HAP-1 (cell line): ENCODE data around the gene WRNIP1.
A peak's percentile ranks its signal among the peaks of the same experiment; 100 is the strongest.

ENCODE experiments used
- DNase-seq, 2 experiments: peaks; one replicate each; pipeline ENCODE4 v3.0.0-alpha.2; 2016 to 2020; ENCODE audit warnings: low spot score in 2 of 2
- H3K27me3 ChIP-seq: fragments of 250-450 bp; sonication (Bioruptor Pico); 2 replicates; pipeline ENCODE4 v1.5.1; 2020; ENCODE audit warnings: low read depth, mild to moderate bottlenecking, moderate library complexity
- H3K36me3 ChIP-seq: fragments of 250-450 bp; sonication (Bioruptor Pico); replicated peaks from 2 replicates; pipeline ENCODE4 v1.5.1; 2020; ENCODE audit warnings: mild to moderate bottlenecking
- H3K4me1 ChIP-seq: fragments of 250-450 bp; sonication (Bioruptor Pico); 2 replicates; pipeline ENCODE4 v1.5.1; 2020; ENCODE audit warnings: mild to moderate bottlenecking
- H3K4me3 ChIP-seq: fragments of 250-450 bp; sonication (Bioruptor Pico); 2 replicates; pipeline ENCODE4 v1.5.1; 2020; ENCODE audit warnings: mild to moderate bottlenecking, moderate library complexity
- H3K9me3 ChIP-seq: fragments of 250-450 bp; sonication (Bioruptor Pico); 2 replicates; pipeline ENCODE4 v1.5.1; 2020; ENCODE audit warnings: mild to moderate bottlenecking, moderate library complexity
- in situ Hi-C: fragments of 300-500 bp; cut with MboI; formaldehyde crosslinking; loops from 3 replicates; pipeline ENCODE4 v1.14.3; 2020; ENCODE audit warnings: low sequenced_read_pairs, inconsistent platforms, mixed read lengths

Gene WRNIP1

DNA sequence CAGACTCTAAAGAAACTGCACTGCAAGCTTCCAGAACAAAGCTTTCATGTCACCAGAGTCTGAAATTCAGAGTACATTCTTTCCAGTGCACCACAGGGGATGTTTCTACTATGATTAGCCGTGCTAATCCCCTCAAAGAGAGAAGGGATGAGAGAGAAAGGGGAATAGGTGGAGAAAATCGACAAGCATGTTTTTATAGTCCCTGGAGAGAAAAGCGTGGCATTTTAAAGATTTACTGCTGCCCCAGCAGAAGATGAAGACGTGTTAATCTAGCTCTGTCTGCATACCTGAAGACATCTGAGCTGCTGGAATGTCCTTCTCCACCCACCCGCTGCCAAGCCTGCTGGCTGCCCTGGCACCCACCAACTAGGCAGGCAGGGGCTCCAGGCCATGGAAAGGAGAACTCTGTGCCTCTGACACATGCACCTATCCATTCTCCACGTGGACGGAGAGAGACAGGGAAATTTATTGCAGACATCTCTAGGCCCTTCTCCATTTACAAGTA lies 18.6 kb upstream of the WRNIP1 start:
- Histone ChIP-seq H3K4me1 (peaks cover 17% of the 10 kb centered on the region), H3K36me3 (no peaks in the 10 kb centered on the region), H3K4me3 (no peak overlapping the region), H3K27me3 (no peaks in the 10 kb centered on the region), H3K9me3 (no peaks in the 10 kb centered on the region)
- peak; percentile 54 to 92 for DNase-seq
- in situ Hi-C loops = loop anchor here (25.0 kb wide), 1 partner anchor 1159 kb away; no protein-coding TSS in a partner anchor

DNA sequence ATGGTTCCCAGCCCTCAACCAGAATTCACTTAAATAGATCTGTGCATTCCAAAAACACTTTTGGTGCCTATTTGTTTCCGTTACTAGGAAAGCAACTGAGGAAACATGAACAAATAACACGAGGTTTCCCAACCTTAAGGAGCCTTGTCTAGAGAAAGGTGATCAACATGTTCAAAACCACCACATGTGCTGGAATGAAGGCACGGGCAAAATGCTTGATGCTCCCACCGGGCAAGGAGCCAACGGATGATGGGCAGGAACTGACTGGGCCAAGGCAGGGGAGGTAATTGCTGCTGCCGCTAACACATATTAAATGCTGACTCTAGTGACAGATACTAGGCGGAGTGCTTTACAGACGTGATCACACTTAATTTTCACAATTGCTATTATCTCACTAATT lies 17.0 kb upstream of the WRNIP1 start:
- in situ Hi-C loops = loop anchor here (25.0 kb wide), 1 partner anchor 1161 kb away; no protein-coding TSS in a partner anchor
- peaks cover 21% of the 10 kb centered on the region for H3K4me1 ChIP-seq

DNA sequence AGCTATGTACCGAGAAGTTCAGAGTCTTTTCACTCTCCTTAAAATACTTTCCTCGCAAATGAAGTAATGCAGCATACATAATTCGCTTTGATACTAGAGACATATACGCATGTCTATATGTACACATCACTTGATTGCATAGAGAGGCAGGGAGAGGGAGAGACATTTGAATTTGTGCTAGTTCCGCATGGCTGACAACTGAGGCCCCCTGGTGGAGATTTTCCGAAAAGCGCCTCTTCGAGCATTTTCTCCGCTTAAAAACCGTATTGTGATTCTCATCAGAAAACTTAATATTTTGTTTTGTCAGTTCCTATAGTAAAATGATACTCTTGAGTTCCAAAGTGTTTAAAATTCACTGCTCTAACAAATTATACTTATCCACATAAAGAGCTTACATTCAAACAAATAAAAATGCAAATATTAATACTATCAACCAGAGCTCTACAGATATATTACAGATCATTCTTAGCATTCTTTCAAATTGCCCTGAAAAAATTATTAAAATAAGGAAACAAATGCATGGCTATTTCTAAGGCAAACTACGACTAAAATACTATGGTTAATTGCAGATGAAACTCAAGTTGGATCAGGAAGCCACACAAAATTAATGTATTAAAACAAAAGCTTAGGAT lies 15.1 kb upstream of the WRNIP1 start:
- DNase-seq = peak; percentile 69 to 83
- in situ Hi-C loops = loop anchor here (25.0 kb wide), 1 partner anchor 1163 kb away; no protein-coding TSS in a partner anchor
- H3K27me3 ChIP-seq = no peaks in the 10 kb centered on the region
- no peaks in the 10 kb centered on the region for H3K36me3 ChIP-seq
- no peak overlapping the region for H3K4me3 ChIP-seq
- H3K4me1 ChIP-seq = peaks cover 21% of the 10 kb centered on the region
- no peaks in the 10 kb centered on the region for H3K9me3 ChIP-seq

More for the DNA sequence above, 17.0 kb upstream of the WRNIP1 start:
- no peaks in the 10 kb centered on the region for H3K36me3 ChIP-seq
- DNase-seq = no peak
- H3K4me3 ChIP-seq = no peak overlapping the region
- no peaks in the 10 kb centered on the region for H3K27me3 ChIP-seq
- no peaks in the 10 kb centered on the region for H3K9me3 ChIP-seq

DNA sequence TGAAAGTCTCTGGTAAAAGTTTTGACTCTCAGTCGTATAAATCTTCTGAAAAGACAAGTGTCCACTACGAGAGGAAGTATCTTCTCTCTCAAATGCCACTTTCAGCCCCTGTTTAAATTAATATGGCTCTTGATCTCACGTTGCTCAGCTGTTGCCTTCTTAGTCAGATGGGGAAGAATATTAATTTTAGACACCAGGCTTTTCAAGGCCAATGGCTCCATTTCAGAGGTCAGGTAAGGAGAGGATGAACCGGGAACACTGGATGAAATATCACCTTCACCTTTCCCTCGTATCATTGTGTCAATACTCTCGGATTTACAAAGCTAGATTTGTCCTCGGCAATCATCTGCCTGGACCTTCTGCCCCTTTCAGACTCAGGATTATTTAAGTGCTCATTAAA lies 14.4 kb upstream of the WRNIP1 start, which contains the start of gene MYLK4:
Gene MYLK4, minus strand, starts transcription at position 91 of the 400 bp plus-strand sequence. CDS start 1,628 bp downstream, outside the sequence.
- Histone ChIP-seq H3K36me3 (no peaks in the 10 kb centered on the region), H3K9me3 (no peaks in the 10 kb centered on the region), H3K4me1 (peaks cover 21% of the 10 kb centered on the region), H3K4me3 (no peak within 1 kb of the TSS), H3K27me3 (no peaks in the 10 kb centered on the region)
- no peak for DNase-seq
- in situ Hi-C loops = no loop called here

DNA sequence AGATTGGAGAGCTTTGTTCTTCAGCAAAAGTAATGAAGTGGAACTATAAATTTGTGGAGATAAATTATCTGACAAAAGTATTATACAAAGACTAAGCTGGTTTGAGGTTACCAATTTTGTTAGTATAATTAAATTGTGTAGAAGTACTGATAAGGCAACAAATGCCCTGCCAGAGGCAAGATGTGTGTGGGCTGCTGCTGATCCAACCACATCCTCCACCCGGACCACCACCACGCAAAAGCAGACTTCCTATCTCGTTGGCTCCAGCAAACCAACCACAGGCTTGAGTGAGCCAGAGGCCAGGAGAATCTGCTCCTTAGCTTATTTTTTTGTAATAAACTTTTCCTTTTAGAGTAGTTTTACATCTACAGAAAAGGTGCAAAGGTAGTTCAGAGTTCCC lies 13.3 kb upstream of the WRNIP1 start:
- Histone ChIP-seq H3K4me3 (no peak overlapping the region), H3K36me3 (no peaks in the 10 kb centered on the region), H3K27me3 (no peaks in the 10 kb centered on the region), H3K9me3 (no peaks in the 10 kb centered on the region), H3K4me1 (peaks cover 15% of the 10 kb centered on the region)
- in situ Hi-C loops = no loop called here
- no peak for DNase-seq

DNA sequence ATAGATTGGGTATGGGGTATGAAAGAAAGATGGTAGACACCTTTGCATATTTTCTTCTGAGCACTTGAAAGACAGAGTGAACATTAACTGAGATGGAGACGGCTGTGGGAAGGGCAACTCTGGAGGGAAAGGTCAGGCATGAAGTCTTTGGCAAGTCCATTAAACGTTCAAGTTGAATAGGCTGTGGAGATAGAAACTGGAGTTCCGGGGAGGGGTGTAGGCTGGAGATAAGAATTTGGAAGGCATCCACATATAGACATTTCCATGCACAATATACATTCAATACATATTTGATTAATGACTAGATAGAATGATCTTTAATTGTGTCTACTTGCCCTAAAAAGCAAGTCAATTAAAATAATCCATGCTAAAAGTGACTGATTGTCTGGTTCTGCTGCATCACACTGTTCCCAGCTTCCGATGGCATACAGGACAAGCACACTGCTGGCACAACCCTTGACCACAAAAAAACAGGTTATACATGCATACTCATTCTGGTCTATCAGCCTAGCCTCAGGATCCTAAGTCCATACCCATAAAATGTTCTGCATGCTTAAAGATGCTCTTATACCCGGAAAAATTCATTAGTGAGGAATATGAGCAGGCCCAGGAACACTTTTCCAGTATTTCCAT lies 12.6 kb upstream of the WRNIP1 start:
- Histone ChIP-seq H3K4me1 (peaks cover 18% of the 10 kb centered on the region), H3K36me3 (no peaks in the 10 kb centered on the region), H3K4me3 (no peak overlapping the region), H3K27me3 (no peaks in the 10 kb centered on the region), H3K9me3 (no peaks in the 10 kb centered on the region)
- in situ Hi-C loops = no loop called here
- DNase-seq = no peak

DNA sequence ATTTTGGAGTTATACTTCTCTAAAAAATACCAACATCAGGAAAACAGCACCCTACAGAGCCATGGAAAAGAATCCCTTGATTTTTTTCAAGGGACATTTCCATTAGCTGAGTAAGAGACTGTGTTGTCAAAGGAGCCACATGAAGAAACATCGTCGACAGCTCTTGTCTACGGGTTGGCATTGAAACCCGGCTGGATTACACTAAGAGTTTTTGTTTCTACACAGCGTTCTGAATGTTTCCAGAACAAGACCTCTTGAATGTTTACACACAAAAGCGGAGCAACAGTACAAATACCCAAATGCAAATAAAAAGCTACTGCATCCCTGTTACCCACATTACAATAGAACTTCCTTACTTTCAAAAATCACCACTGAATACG lies 12.1 kb upstream of the WRNIP1 start:
- Histone ChIP-seq H3K4me1 (peaks cover 18% of the 10 kb centered on the region), H3K9me3 (no peaks in the 10 kb centered on the region)
- in situ Hi-C loops = no loop called here

DNA sequence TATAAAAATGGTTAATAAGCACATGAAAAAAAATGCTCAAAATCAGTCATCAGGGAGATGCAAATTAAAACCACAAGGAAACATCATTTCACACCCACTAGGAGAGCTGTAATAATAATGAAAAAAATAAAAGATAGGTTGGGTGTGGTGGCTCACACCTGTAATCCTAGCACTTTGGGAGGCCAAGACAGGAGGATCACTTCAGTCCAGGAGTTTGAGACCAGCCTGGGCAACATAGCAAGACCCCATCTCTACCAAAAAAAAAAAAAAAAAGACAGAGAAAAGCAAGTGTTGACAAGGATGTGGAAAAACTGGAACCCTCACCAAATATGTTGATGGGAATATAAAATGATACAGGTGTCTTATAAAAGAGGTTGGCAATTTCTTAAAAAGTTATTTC lies 11.4 kb upstream of the WRNIP1 start:
- H3K4me1 ChIP-seq = peaks cover 18% of the 10 kb centered on the region
- H3K36me3 ChIP-seq = no peaks in the 10 kb centered on the region
- no peak for DNase-seq
- no peaks in the 10 kb centered on the region for H3K27me3 ChIP-seq
- H3K4me3 ChIP-seq = no peak overlapping the region
- H3K9me3 ChIP-seq = no peaks in the 10 kb centered on the region
- in situ Hi-C loops = no loop called here

More for the DNA sequence above, 12.1 kb upstream of the WRNIP1 start:
- Histone ChIP-seq H3K4me3 (no peak overlapping the region), H3K36me3 (no peaks in the 10 kb centered on the region), H3K27me3 (no peaks in the 10 kb centered on the region)
- peak in 1 of 2 experiments; percentile 61 for DNase-seq

DNA sequence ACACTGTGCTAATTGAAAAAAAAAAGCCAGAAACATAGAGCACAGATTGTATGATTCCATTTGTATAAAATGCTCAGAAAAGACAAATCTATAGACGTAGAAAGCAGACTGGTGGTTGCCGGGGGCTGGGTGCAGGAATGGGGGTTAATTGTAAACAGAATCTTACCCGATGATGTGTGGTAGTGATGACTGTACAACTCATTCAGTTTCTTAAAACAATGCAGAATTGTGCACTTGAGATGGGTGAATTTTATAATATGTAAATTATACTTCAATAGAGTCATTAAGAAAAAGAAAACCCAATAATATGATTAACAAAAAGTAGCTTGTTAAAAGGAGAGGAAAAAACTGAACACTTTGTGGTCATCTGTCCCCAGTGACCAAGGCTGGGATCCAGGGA lies 10.8 kb upstream of the WRNIP1 start:
- no peaks in the 10 kb centered on the region for H3K36me3 ChIP-seq
- DNase-seq = no peak
- H3K27me3 ChIP-seq = no peaks in the 10 kb centered on the region
- in situ Hi-C loops = no loop called here
- H3K9me3 ChIP-seq = no peaks in the 10 kb centered on the region
- H3K4me3 ChIP-seq = no peak overlapping the region
- peaks cover 16% of the 10 kb centered on the region for H3K4me1 ChIP-seq

DNA sequence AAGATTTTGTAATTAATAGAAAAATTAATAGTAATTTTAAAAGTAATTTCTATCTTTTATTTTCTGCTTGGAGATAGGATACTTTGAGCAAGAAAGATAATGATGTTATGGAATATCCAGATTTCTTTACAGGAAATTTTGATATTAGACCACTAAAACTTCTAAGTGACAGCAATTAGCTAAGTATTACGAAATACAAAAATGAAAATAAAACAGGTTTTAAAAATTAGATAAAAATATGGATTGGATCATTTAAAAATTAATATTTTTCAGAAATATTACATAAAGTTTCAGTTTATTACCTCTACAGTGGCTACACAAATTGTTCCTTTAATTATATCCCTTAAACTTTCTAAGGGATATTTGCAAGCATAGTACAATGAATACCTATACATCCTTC lies 10.3 kb upstream of the WRNIP1 start:
- no peak for DNase-seq
- Histone ChIP-seq H3K4me1 (peaks cover 11% of the 10 kb centered on the region), H3K4me3 (no peak overlapping the region), H3K36me3 (no peaks in the 10 kb centered on the region), H3K27me3 (no peaks in the 10 kb centered on the region), H3K9me3 (no peaks in the 10 kb centered on the region)
- in situ Hi-C loops = no loop called here

DNA sequence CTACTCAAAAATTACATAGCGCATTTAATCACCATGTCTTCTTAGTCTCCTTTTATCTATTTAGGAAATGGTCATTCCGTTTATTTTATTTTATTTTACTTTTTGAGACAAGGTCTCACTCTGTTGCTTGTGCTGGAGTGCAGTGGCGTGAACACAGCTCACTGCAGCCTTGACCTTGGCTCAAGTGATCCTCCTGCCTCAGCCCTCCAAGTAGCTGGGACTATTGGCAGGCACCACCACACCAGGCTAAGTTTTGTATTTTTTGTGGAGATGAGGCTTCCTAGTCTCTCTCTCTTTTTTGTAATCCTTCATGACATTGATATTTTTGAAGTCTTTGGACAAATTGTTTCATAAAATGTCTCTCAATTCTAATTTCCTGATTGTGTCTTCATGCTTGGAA lies 9.7 kb upstream of the WRNIP1 start:
- peaks cover 11% of the 10 kb centered on the region for H3K4me1 ChIP-seq
- in situ Hi-C loops = no loop called here
- no peaks in the 10 kb centered on the region for H3K36me3 ChIP-seq
- no peaks in the 10 kb centered on the region for H3K27me3 ChIP-seq
- no peak overlapping the region for H3K4me3 ChIP-seq
- H3K9me3 ChIP-seq = no peaks in the 10 kb centered on the region
- DNase-seq = no peak

DNA sequence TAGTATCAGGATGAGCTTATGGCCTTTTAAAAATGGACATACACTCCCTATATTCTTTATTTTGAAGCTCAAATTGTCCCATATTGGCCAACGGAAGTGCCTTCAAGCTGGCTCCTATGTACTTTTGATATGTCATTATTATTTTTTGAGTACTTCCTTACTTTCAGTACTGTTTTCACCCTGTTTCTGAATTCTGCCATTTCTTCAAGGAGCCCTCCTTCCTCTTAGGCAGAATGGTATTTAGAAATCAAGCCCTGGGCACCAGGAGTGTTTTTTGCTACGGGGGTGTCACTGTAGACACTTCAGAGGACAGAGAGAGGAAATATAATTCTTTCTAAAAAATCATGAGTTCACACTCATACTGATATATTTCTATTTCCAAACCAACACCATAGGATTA lies 9.0 kb upstream of the WRNIP1 start:
- in situ Hi-C loops = no loop called here
- Histone ChIP-seq H3K9me3 (no peaks in the 10 kb centered on the region), H3K4me1 (peaks cover 11% of the 10 kb centered on the region), H3K4me3 (no peak overlapping the region), H3K36me3 (no peaks in the 10 kb centered on the region), H3K27me3 (no peaks in the 10 kb centered on the region)
- no peak for DNase-seq

DNA sequence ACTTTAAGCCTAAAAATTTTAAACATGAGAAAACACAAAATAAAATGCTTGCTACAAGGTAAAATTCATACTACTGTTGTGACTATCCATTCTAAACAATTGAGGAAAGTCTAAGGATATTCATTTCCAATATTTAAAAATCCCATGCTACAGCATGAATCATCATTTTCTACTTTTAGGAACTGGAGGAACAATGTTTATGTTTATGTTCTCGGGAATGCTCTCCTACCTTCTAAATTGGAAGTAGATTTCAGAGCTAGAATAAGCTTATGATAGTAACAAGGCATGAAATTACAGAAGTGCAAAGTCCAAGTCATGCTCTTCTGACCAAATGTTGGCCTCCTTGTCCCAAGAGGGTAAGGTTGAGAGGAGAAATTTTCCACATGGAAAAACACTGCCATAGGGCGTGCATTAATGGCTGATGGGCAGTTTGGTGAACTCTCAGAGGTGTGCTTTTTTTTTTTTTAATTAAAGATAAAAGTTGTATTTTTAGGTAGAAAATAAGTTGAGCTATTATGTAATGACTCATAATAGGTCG lies 8.4 kb upstream of the WRNIP1 start:
- in situ Hi-C loops = no loop called here
- no peaks in the 10 kb centered on the region for H3K27me3 ChIP-seq
- no peaks in the 10 kb centered on the region for H3K9me3 ChIP-seq
- DNase-seq = no peak
- H3K4me1 ChIP-seq = peaks cover 11% of the 10 kb centered on the region
- H3K36me3 ChIP-seq = no peaks in the 10 kb centered on the region
- H3K4me3 ChIP-seq = no peak overlapping the region

DNA sequence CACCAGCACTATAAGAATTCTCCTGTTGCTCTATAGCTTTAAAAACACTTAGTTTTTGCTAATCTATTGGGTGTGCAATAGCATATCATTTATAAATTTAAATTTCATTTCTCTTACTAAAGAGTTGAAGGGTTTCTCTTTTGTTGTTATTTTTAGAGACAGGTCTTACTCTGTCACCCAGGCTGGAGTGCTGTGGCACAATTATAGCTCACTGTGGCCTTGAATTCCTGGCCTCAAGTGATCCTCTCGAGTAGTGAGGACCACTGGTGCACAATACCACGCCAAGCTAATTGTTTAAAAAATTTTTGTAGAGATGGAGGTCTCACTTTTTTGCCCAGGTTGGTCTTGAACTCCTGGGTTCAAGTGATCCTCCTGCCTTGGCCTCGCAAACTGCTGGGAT lies 6.2 kb upstream of the WRNIP1 start:
- in situ Hi-C loops = no loop called here
- H3K9me3 ChIP-seq = no peaks in the 10 kb centered on the region

More for the DNA sequence above, 6.2 kb upstream of the WRNIP1 start:
- DNase-seq = no peak
- Histone ChIP-seq H3K27me3 (no peaks in the 10 kb centered on the region), H3K4me3 (no peak overlapping the region), H3K4me1 (peaks cover 6% of the 10 kb centered on the region), H3K36me3 (no peaks in the 10 kb centered on the region)
